Epithelial cell of proximal tubule (primary cell): ENCODE results near the gene MLF2. TPM values are rescaled to one million over a fixed set of nuclear protein-coding genes. Genes with fewer than 3 reads are reported as not detected.

ENCODE experiments used
- DNase-seq: peaks from one replicate; pipeline ENCODE4 v3.0.0-alpha.2; 2011; ENCODE audit warnings: low read depth
- H3K4me3 ChIP-seq: 2 replicates; pipeline ENCODE4 v1.5.1; 2011; ENCODE audit warnings: low read depth, mild to moderate bottlenecking, low read length
- CTCF ChIP-seq: conservative IDR thresholded peaks from 2 replicates; pipeline ENCODE4 v1.5.1; 2012; ENCODE audit warnings: low read depth, mild to moderate bottlenecking, low read length
- total RNA-seq: library from RNA; depleted of rRNA; stranded (reverse); fragments of >200 nt; gene quantifications from 2 replicates; pipeline ENCODE4 v1.2.3, GENCODE V29; 2015

The MLF2 gene
- total RNA-seq, 1 donor from 2014 or later, result 185 TPM

GRCh38 chr12:6772331-6772695 is 19.4 kb upstream of the MLF2 start, which contains the start of gene LAG3:
Gene LAG3, plus strand, starts transcription at chr12:6772520. Its CDS starts 333 bp downstream, at chr12:6772853.
- DNase-seq, result no peak
- H3K4me3 ChIP-seq, result no peak within 1 kb of the TSS
- no peak for TF ChIP-seq CTCF

- H3K4me3 ChIP-seq, result no peak overlapping the region
- TF ChIP-seq CTCF, result no peak
- DNase-seq, result no peak
Observed at GRCh38 chr12:6771509-6772330, 18.8 kb upstream of the MLF2 start.

GRCh38 chr12:6771091-6771495 is 18.2 kb upstream of the MLF2 start:
- no peak for DNase-seq
- no peak overlapping the region for H3K4me3 ChIP-seq
- TF ChIP-seq CTCF, result no peak

- H3K4me3 ChIP-seq, result no peak overlapping the region
- DNase-seq, result no peak
- TF ChIP-seq CTCF, result no peak
Observed at GRCh38 chr12:6770600-6770999, 17.7 kb upstream of the MLF2 start.

- DNase-seq, result no peak
- no peak overlapping the region for H3K4me3 ChIP-seq
Observed at GRCh38 chr12:6770094-6770493, 17.2 kb upstream of the MLF2 start.

GRCh38 chr12:6769666-6770065 is 16.7 kb upstream of the MLF2 start:
- no peak overlapping the region for H3K4me3 ChIP-seq
- DNase-seq, result no peak
- TF ChIP-seq CTCF, result no peak

More at GRCh38 chr12:6770094-6770493, 17.2 kb upstream of the MLF2 start:
- TF ChIP-seq CTCF, result no peak

- no peak overlapping the region for H3K4me3 ChIP-seq
- no peak for TF ChIP-seq CTCF
- no peak for DNase-seq
Observed at GRCh38 chr12:6768990-6769389, 16.0 kb upstream of the MLF2 start.
